ENCODE measurements around the gene BRCA1. TPM values are rescaled to one million over a fixed set of nuclear protein-coding genes. Genes with fewer than 3 reads are reported as not detected.

Gene BRCA1
- total RNA-seq, 2 experiments from 2014 or later: 1.2 to 1.3 TPM

GRCh38 chr17:43069368-43069898, 55.7 kb downstream of the BRCA1 start:
- ChIA-PET CTCF (no interaction called here), POLR2A (no interaction called here)
- Mint-ChIP-seq H3K27me3 (no peaks in the 10 kb centered on the region), H3K4me3 (no peak overlapping the region), H3K27ac (no peak overlapping the region), H3K4me1 (ENCODE audit: low read depth) (no peaks in the 10 kb centered on the region), H3K9me3 (no peaks in the 10 kb centered on the region), H3K36me3 (ENCODE audit: low read depth) (no peaks in the 10 kb centered on the region)
- Histone ChIP-seq H3K9me3 (ENCODE audit: control insufficient read depth in 1 of 2, insufficient read depth in 1 of 2, low read length in 2 of 2) (no peaks in the 10 kb centered on the region), H3K27ac (ENCODE audit: low read depth in 1 of 2, low read length in 2 of 2) (no peak overlapping the region), H3K4me3 (ENCODE audit: low read length) (no peak overlapping the region), H3K27me3 (ENCODE audit: control insufficient read depth in 1 of 2, insufficient read depth in 2 of 2, low read length in 2 of 2) (no peaks in the 10 kb centered on the region), H3K36me3 (ENCODE audit: insufficient read depth, low read length) (peaks cover 2% of the 10 kb centered on the region), H3K4me1 (ENCODE audit: insufficient read depth, low read length) (no peaks in the 10 kb centered on the region)
- ATAC-seq (ENCODE audit: poor library complexity): no peak
- no peak for DNase-seq
- intact Hi-C loops (cut with DNase I, micrococcal nuclease): no loop called here
- TF ChIP-seq CTCF (IDR thresholded peaks at IDR 0.05): no peak

- TF ChIP-seq CTCF (IDR thresholded peaks at IDR 0.05): no peak
- Histone ChIP-seq H3K36me3 (ENCODE audit: insufficient read depth, low read length) (peaks cover 2% of the 10 kb centered on the region), H3K4me3 (ENCODE audit: low read length) (no peak overlapping the region), H3K9me3 (ENCODE audit: control insufficient read depth in 1 of 2, insufficient read depth in 1 of 2, low read length in 2 of 2) (no peaks in the 10 kb centered on the region), H3K4me1 (ENCODE audit: insufficient read depth, low read length) (no peaks in the 10 kb centered on the region), H3K27ac (ENCODE audit: low read depth in 1 of 2, low read length in 2 of 2) (no peak overlapping the region), H3K27me3 (ENCODE audit: control insufficient read depth in 1 of 2, insufficient read depth in 2 of 2, low read length in 2 of 2) (no peaks in the 10 kb centered on the region)
- ATAC-seq (ENCODE audit: poor library complexity) (no peak), DNase-seq (no peak)
- intact Hi-C loops (cut with DNase I, micrococcal nuclease): no loop called here
- ChIA-PET POLR2A (interaction anchor here (0.6 kb wide), 1 partner anchor 666 kb away, joined by 3 read pairs; no protein-coding TSS in a partner anchor), CTCF (no interaction called here)
- Mint-ChIP-seq H3K27ac (no peak overlapping the region), H3K4me1 (ENCODE audit: low read depth) (no peaks in the 10 kb centered on the region), H3K9me3 (no peaks in the 10 kb centered on the region), H3K27me3 (no peaks in the 10 kb centered on the region), H3K4me3 (no peak overlapping the region), H3K36me3 (ENCODE audit: low read depth) (no peaks in the 10 kb centered on the region)
Measured at GRCh38 chr17:43068570-43069367, 56.4 kb downstream of the BRCA1 start.

- CTCF ChIA-PET: no interaction called here
- POLR2A ChIA-PET: no interaction called here
- no peak overlapping the region for H3K27ac Mint-ChIP-seq
Measured at GRCh38 chr17:43062984-43063638, 62.1 kb downstream of the BRCA1 start.

More at GRCh38 chr17:43062984-43063638, 62.1 kb downstream of the BRCA1 start:
- Histone ChIP-seq H3K27ac (ENCODE audit: low read depth in 1 of 2, low read length in 2 of 2) (no peak overlapping the region), H3K4me1 (ENCODE audit: insufficient read depth, low read length) (no peaks in the 10 kb centered on the region), H3K4me3 (ENCODE audit: low read length) (no peak overlapping the region), H3K36me3 (ENCODE audit: insufficient read depth, low read length) (no peaks in the 10 kb centered on the region), H3K9me3 (ENCODE audit: control insufficient read depth in 1 of 2, insufficient read depth in 1 of 2, low read length in 2 of 2) (no peaks in the 10 kb centered on the region), H3K27me3 (ENCODE audit: control insufficient read depth in 1 of 2, insufficient read depth in 2 of 2, low read length in 2 of 2) (no peaks in the 10 kb centered on the region)
- Mint-ChIP-seq H3K27me3 (no peaks in the 10 kb centered on the region), H3K4me3 (no peak overlapping the region), H3K36me3 (ENCODE audit: low read depth) (no peaks in the 10 kb centered on the region), H3K4me1 (ENCODE audit: low read depth) (no peaks in the 10 kb centered on the region), H3K9me3 (no peaks in the 10 kb centered on the region)
- DNase-seq (no peak), ATAC-seq (ENCODE audit: poor library complexity) (no peak)
- intact Hi-C loops (cut with DNase I, micrococcal nuclease): no loop called here
- no peak for TF ChIP-seq CTCF (IDR thresholded peaks at IDR 0.05)

Data from CD4-positive, alpha-beta T cell (primary cell).